HepG2 (cell line): ENCODE results near the gene PPP1R13B. TPM values are rescaled to one million over a fixed set of nuclear protein-coding genes. Genes with fewer than 3 reads are reported as not detected.

Source experiments
- CBX1 ChIP-seq: IDR thresholded peaks from one replicate; pipeline ENCODE4 v1.6.1; 2016; ENCODE audit warnings: antibody characterized with exemption, low read depth
- HOXA7 ChIP-seq: sonication (generic); formaldehyde crosslinking; IDR thresholded peaks from 2 replicates; pipeline ENCODE4 v1.8.1; 2022; ENCODE audit warnings: mild to moderate bottlenecking, missing genetic modification reagents, moderate library complexity
- KLF13 ChIP-seq: sonication (generic); formaldehyde crosslinking; IDR thresholded peaks from 2 replicates; pipeline ENCODE4 v1.4.0; 2020; ENCODE audit warnings: mild to moderate bottlenecking, missing genetic modification reagents
- MBD4 ChIP-seq: IDR thresholded peaks from 2 replicates; pipeline ENCODE4 v1.6.1; 2012; ENCODE audit warnings: low read length, inconsistent platforms, borderline replicate concordance
- RBM39 ChIP-seq: fragments of 200-400 bp; formaldehyde crosslinking; IDR thresholded peaks from one replicate; pipeline ENCODE4 v1.6.1; 2018; ENCODE audit warnings: antibody characterized with exemption, mild to moderate bottlenecking, low read depth, low read length; ENCODE audit not compliant: poor library complexity, severe bottlenecking
- SMAD9 ChIP-seq: sonication (generic); formaldehyde crosslinking; IDR thresholded peaks from 2 replicates; pipeline ENCODE4 v1.5.1; 2020; ENCODE audit warnings: mild to moderate bottlenecking, missing genetic modification reagents
- TCF12 ChIP-seq, 2 experiments: fragments of 450-650 bp in 1 of 2; sonication (generic) in 1 of 2; formaldehyde crosslinking in 1 of 2; IDR thresholded peaks; 2 replicates each; pipeline versions ENCODE4 v1.6.1 to v1.8.0; 2017 to 2022; ENCODE audit warnings: antibody characterized with exemption in 1 of 2, mild to moderate bottlenecking in 1 of 2, missing genetic modification reagents in 1 of 2, moderate library complexity in 1 of 2
- ZFP36L2 ChIP-seq: sonication (generic); formaldehyde crosslinking; IDR thresholded peaks from 2 replicates; pipeline ENCODE4 v1.4.0; 2020; ENCODE audit warnings: missing genetic modification reagents
- ZNF274 ChIP-seq: sonication (generic); formaldehyde crosslinking; IDR thresholded peaks from 2 replicates; pipeline ENCODE4 v1.5.1; 2020; ENCODE audit warnings: mild to moderate bottlenecking, missing genetic modification reagents
- ZNF629 ChIP-seq: sonication (generic); formaldehyde crosslinking; conservative IDR thresholded peaks from 2 replicates; pipeline ENCODE4 v1.5.0; 2020; ENCODE audit warnings: missing genetic modification reagents
- ZNF766 ChIP-seq: sonication (generic); formaldehyde crosslinking; IDR thresholded peaks from 2 replicates; pipeline ENCODE4 v1.5.0; 2020; ENCODE audit warnings: missing genetic modification reagents, borderline replicate concordance
- polyA plus RNA-seq, 8 experiments: library from polyadenylated mRNA; depleted of rRNA in 3 of 8; stranded (reverse) in 7 of 8; unstranded in 1 of 8; fragments of >200 nt; fragmentation: Illumina TruSeq in 4 of 8; extraction: Trizol in 4 of 8; gene quantifications; 2 replicates each; pipeline versions ENCODE4 v1.2.1 to v1.2.3, GENCODE V29; 2011 to 2016; ENCODE audit warnings: low read depth in 4 of 8, missing spikeins in 1 of 8, mixed read lengths in 1 of 8; ENCODE audit not compliant: insufficient read depth in 1 of 8
- total RNA-seq, 5 experiments: library from RNA; depleted of rRNA; stranded (reverse); fragments of >200 nt; fragmentation: Illumina TruSeq; extraction: Trizol; gene quantifications; 2 replicates each; pipeline ENCODE4 v1.2.3, GENCODE V29; 2016; ENCODE audit warnings: low read depth in 1 of 5
- TF ChIP-seq, protein P1 (sequence below): sonication (generic); formaldehyde crosslinking; IDR thresholded peaks from one replicate; pipeline ENCODE4 v1.5.1; 2020; ENCODE audit warnings: mild to moderate bottlenecking, missing genetic modification reagents; ENCODE audit errors: not compliant biosample characterization
- TF ChIP-seq, protein P2 (sequence below): sonication (generic); formaldehyde crosslinking; IDR thresholded peaks from 2 replicates; pipeline ENCODE4 v1.5.0; 2020; ENCODE audit warnings: mild to moderate bottlenecking, missing genetic modification reagents
- TF ChIP-seq, protein P3 (sequence below): sonication (generic); formaldehyde crosslinking; IDR thresholded peaks from 2 replicates; pipeline ENCODE4 v1.5.0; 2020; ENCODE audit warnings: missing genetic modification reagents
- TF ChIP-seq, protein P4 (sequence below): sonication (generic); formaldehyde crosslinking; IDR thresholded peaks from 2 replicates; pipeline ENCODE4 v1.8.0; 2023; ENCODE audit warnings: mild to moderate bottlenecking, missing genetic modification reagents

The PPP1R13B gene
- total and polyA plus RNA-seq, 2 of the 13 experiments (the other 11 are each of a cell fraction or from before 2014, with no cell fraction given) = 4.6 to 9.4 TPM

GRCh38 chr14:103854822-103855733 is 7.7 kb upstream of the PPP1R13B start (continued):
- TF ChIP-seq, protein P1, sequence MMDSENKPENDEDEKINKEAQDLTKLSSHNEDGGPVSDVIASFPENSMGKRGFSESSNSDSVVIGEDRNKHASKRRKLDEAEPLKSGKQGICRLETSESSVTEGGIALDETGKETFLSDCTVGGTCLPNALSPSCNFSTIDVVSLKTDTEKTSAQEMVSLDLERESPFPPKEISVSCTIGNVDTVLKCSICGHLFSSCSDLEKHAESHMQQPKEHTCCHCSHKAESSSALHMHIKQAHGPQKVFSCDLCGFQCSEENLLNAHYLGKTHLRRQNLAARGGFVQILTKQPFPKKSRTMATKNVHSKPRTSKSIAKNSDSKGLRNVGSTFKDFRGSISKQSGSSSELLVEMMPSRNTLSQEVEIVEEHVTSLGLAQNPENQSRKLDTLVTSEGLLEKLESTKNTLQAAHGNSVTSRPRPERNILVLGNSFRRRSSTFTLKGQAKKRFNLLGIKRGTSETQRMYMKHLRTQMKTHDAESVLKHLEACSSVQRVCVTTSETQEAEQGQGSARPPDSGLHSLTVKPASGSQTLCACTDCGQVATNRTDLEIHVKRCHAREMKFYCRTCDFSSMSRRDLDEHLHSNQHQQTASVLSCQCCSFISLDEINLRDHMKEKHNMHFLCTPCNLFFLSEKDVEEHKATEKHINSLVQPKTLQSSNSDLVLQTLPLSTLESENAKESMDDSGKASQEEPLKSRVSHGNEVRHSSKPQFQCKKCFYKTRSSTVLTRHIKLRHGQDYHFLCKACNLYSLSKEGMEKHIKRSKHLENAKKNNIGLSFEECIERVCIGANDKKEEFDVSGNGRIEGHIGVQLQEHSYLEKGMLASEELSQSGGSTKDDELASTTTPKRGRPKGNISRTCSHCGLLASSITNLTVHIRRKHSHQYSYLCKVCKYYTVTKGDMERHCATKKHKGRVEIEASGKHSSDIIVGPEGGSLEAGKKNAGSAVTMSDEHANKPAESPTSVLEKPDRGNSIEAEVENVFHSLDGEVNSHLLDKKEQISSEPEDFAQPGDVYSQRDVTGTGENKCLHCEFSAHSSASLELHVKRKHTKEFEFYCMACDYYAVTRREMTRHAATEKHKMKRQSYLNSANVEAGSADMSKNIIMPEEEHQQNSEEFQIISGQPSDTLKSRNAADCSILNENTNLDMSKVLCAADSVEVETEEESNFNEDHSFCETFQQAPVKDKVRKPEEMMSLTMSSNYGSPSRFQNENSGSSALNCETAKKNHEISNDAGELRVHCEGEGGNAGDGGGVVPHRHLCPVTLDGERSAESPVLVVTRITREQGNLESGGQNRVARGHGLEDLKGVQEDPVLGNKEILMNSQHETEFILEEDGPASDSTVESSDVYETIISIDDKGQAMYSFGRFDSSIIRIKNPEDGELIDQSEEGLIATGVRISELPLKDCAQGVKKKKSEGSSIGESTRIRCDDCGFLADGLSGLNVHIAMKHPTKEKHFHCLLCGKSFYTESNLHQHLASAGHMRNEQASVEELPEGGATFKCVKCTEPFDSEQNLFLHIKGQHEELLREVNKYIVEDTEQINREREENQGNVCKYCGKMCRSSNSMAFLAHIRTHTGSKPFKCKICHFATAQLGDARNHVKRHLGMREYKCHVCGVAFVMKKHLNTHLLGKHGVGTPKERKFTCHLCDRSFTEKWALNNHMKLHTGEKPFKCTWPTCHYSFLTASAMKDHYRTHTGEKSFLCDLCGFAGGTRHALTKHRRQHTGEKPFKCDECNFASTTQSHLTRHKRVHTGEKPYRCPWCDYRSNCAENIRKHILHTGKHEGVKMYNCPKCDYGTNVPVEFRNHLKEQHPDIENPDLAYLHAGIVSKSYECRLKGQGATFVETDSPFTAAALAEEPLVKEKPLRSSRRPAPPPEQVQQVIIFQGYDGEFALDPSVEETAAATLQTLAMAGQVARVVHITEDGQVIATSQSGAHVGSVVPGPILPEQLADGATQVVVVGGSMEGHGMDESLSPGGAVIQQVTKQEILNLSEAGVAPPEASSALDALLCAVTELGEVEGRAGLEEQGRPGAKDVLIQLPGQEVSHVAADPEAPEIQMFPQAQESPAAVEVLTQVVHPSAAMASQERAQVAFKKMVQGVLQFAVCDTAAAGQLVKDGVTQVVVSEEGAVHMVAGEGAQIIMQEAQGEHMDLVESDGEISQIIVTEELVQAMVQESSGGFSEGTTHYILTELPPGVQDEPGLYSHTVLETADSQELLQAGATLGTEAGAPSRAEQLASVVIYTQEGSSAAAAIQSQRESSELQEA = no peak
- TF ChIP-seq ZNF766 (CRISPR knock-in tag) (no peak), RBM39 (no peak), ZNF629 (CRISPR knock-in tag) (no peak), CBX1 (no peak), KLF13 (CRISPR knock-in tag) (no peak), TCF12 (IDR thresholded peaks at IDR 0.05) (no peak), TCF12 (CRISPR knock-in tag; IDR thresholded peaks at IDR 0.05) (no peak), HOXA7 (CRISPR knock-in tag) (no peak), ZNF274 (0 out of 2 replicates have a peak, but pooled peaks have one; percentile 43), MBD4 (no peak), ZFP36L2 (CRISPR knock-in tag) (no peak), SMAD9 (CRISPR knock-in tag) (no peak)
- TF ChIP-seq, protein P2, sequence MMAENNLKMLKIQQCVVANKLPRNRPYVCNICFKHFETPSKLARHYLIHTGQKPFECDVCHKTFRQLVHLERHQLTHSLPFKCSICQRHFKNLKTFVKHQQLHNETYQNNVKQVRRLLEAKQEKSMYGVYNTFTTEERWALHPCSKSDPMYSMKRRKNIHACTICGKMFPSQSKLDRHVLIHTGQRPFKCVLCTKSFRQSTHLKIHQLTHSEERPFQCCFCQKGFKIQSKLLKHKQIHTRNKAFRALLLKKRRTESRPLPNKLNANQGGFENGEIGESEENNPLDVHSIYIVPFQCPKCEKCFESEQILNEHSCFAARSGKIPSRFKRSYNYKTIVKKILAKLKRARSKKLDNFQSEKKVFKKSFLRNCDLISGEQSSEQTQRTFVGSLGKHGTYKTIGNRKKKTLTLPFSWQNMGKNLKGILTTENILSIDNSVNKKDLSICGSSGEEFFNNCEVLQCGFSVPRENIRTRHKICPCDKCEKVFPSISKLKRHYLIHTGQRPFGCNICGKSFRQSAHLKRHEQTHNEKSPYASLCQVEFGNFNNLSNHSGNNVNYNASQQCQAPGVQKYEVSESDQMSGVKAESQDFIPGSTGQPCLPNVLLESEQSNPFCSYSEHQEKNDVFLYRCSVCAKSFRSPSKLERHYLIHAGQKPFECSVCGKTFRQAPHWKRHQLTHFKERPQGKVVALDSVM (CRISPR knock-in tag) = no peak; the same call in 1 of the 2 replicates
- TF ChIP-seq, protein P3, sequence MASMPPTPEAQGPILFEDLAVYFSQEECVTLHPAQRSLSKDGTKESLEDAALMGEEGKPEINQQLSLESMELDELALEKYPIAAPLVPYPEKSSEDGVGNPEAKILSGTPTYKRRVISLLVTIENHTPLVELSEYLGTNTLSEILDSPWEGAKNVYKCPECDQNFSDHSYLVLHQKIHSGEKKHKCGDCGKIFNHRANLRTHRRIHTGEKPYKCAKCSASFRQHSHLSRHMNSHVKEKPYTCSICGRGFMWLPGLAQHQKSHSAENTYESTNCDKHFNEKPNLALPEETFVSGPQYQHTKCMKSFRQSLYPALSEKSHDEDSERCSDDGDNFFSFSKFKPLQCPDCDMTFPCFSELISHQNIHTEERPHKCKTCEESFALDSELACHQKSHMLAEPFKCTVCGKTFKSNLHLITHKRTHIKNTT (CRISPR knock-in tag) = no peak
- TF ChIP-seq, protein P4, sequence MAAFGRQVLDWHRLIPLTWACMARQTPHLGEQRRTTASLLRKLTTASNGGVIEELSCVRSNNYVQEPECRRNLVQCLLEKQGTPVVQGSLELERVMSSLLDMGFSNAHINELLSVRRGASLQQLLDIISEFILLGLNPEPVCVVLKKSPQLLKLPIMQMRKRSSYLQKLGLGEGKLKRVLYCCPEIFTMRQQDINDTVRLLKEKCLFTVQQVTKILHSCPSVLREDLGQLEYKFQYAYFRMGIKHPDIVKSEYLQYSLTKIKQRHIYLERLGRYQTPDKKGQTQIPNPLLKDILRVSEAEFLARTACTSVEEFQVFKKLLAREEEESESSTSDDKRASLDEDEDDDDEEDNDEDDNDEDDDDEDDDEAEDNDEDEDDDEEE (CRISPR knock-in tag) = peak; percentile 75; the same call in 1 of the 2 replicates
